GM18858 (cell line): ENCODE results near the gene KREMEN1.

Source experiments
- ATAC-seq: cut with Tn5 transposase; IDR thresholded peaks from one replicate; pipeline ENCODE4 v1.9.1; 2021; ENCODE audit not compliant: unreplicated experiment

KREMEN1 gene

DNA sequence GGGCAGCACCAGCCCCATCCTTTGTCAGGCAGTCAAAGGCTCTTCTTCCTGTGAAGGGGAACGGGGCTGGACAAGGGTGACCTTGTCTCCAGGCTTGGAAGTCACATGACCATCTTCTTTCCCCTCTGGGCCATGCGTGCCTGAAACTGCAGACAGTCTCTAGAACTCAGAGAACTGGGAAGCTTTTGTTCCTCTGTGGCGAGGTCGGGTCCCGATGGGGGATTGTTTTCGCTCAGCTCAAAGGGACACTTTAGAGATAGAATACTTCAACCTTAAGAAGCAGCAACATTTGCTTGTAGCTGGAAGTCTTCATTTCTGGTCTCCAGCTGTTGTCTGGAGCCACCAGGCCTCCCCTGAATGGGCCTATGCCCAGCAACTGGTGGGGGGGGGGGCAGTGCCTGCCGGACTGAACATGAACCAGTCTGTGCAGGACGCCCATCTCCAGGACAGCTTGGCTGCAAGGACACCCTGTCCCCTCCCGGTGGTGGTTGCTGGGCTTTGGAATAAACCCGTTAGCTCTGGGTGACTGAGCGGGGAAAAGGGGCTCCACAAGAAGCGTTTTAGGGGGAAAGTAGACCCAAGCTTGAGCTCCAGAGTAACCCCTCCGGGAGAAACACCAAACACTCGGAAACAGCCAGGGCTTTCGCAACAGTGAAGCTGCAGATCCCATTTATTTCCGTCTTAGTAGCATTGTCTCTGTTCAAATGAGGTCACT lies 77.2 kb downstream of the KREMEN1 start:
- no peak for ATAC-seq

DNA sequence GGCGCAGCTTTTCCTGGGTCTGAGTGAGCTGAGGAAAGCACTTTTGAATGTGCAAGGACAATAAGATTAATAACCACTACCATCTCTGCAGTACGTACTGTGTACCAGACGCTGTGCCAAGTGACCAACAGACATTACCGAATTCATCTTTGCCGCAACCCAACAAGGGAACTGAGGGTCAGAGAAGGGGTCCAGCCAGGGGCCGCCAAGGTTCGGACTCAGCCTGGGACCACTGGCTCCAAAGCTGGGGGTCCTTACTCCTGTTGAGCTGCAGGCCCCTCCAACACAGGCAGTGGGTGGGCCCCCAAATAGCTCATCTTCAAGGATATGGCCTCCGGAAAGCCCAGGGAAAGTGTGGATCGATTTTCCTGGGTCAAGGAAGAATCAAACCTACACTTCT lies 77.9 kb downstream of the KREMEN1 start:
- ATAC-seq, result no peak

DNA sequence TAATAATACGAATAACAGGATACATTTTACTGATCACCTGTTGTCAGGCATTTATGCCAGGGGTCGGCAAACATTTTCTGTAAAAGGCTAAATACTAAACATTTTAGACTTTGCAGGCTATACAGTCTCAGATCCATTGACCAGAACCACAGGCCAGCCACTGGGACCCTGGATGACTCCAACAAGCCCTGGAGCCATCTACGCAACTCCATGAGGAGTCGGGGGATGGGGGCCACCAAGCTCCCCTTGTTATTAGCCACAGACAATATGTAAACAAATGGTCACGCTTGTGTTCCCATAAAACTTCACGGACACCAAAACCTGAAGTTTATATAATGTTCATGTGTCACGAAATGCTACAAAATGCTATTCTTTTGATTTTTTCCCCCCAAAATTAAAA lies 78.5 kb downstream of the KREMEN1 start:
- ATAC-seq, result no peak

DNA sequence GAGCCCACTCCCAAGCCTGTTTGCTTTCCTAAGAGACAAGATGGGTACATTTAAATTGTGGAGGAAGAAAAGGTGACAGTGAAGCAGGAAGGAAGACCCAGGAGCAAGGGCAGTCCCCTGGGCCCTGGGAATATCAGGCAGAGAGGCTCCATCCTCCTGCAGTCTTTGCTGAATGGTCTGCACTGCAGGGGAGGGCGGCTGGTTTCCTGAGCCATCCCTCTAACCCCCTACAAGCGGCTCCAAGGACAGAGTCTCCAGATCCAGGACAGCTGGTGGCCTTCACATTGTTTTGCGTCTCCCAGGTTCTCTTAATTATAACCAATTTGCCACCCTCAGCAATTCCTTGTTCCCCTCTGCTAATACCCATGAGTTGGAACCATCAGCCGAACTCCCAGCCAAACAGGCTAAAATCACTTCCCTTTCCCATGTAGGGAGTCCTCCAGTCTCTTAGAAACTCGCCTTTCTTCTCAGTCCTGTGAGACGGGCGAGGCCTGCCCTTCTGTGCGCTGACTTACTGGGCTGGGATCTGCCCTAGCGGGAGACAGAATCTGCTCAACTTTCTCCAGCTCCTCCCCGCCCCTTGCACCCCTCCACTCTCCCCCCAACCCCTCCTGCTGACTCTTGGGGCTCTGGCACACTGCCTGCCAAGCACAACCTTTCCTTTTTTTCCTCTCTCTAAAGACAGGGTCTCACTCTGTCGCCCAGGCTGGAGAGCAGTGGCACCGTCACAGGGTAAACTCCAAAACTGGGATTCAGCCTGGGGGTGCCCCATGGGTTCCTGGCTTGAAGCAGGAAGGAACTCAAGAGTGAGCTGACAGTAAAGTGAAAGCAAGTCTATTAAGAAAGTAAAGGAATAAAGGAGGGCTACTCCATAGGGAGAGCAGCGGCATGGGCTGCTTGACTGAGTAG lies 79.5 kb downstream of the KREMEN1 start:
- ATAC-seq, result no peak

DNA sequence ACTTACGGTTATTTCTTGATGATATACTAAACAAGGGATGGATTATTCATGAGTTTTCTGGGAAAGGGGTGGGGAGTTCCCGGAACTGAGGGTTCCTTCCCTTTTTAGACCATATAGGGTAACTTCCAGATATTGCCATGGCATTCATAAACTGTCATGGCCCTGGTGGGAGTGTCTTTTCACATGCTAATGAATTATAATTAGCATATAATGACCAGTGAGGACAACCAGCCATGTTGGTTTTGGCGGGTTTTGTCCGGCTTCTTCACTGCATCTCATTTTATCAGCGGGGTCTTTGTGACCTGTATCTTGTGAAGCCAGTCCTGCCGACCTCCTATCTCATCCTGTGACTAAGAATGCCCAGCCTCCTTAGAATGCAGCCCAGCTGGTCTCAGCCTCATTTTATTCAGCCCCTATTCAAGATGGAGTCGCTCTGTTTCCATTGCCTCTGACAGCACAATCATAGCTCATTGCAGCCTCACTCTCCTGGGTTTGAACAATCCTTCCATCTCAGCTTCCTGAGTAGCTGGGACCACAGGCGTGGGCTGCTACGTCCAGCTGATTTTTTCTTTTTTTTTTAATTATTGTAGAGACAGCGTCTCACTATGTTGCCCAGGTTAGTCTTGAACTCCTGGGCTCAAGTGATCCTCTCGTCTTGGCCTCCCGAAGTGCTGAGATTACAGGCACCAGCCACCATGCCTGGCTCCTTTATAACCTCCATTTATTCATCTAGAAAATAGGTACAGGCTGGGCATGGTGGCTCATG lies 80.3 kb downstream of the KREMEN1 start:
- ATAC-seq, result no peak

DNA sequence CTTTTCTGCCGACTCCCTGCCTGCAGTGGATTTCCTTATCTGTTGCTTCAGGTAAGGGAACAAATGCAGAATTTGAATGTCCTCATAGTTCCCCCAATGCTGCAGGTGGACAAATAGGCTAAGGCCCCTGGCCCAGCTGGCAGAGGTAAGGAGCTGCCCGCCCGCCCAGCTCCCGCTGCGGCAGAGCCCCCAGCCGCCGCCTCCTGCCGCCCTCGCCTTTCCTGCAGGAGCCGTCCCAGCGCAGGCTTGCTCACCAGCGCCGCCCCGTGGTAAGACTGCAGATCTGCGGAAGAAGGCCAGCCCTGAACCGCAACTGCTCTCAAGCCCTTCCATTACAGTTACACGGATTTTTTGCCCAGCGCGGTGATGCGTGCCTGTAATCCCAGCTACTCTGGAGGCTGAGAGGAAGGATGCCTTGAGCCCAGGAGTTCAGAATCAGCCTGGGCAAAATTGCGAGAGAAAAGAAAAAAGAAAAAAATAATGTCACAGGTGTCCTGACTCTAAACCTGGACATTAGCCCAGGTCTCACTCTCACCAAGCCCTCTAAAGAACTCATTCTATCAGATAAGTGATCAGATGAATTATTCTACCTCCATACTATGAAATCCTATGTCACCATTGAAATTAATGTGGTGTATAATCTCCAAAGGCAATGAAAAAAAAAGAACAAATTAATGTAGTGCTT lies 81.7 kb downstream of the KREMEN1 start:
- ATAC-seq, result no peak

DNA sequence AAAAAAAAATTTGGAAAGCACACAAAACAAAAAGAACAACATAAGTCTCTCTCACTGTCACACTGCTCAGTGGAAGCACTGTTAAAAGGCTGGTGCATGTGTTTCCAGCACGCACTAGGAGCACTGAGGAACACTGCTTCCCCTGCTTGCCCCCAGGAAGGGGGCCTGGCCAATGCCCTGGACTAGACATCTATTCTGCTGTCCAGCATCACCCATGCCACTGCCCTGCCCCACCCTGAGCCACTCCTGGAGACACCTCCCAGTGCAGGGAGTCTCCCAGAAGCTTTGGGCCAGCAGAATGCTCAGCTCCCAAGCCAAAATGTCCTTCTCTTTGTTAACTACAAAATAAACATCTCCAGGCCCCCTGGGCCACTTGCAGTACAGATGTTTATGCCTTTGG lies 83.1 kb downstream of the KREMEN1 start:
- no peak for ATAC-seq

DNA sequence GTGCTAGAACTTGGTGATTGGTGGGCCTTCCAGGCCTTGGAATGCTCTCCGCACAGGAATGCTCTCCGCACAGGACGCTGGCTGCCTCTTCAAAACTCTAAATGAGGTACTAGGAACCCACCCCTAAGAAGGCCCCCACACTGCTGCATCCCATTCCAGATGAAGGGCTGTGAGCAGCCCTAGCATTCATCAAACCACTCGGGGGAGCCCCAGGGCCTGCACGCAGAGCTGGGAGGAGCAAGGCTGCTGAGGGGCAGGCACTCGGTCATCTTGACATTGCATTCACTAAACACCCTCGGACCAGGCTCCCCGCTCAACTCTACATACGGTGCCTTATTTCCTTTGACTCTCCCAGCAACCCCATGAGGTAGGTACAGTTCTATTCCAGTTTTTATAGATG lies 83.7 kb downstream of the KREMEN1 start:
- ATAC-seq, result no peak

DNA sequence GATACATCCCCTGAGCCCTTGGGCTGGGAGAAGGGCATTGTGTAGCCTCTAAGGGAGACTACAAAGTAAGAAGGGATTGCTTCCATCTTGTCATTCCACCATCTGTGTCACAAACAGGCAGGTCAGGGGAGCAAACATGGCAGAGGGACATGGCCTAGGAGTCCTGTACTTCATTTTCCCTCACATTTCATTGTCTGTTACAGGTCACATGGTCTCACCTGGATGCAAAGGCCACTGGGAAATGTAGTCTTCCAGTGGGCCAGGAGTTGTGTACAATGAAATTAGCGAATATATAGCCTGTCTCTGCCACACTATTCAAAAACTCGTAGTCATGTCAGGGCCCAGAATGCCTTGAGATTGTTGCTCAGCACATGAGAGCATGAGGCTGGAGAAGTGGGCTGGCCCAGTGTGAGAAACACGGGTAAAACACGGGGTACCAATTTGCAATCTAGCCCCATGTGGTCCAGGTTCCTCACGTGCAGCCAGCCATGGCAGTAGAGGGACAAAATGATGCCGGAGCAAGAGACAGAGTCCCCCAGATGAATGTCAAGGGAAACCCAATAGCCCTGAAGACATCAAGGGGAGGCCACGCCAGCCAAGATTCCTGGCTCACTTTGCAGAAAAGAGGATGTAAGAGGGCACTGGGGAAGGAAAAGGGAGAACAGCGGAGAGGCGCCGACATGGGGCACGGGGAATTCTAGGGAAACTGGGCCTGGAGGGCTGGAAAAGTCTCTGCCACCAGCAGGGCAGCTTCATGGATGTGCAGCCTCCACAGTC lies 85.1 kb downstream of the KREMEN1 start:
- ATAC-seq, result no peak

DNA sequence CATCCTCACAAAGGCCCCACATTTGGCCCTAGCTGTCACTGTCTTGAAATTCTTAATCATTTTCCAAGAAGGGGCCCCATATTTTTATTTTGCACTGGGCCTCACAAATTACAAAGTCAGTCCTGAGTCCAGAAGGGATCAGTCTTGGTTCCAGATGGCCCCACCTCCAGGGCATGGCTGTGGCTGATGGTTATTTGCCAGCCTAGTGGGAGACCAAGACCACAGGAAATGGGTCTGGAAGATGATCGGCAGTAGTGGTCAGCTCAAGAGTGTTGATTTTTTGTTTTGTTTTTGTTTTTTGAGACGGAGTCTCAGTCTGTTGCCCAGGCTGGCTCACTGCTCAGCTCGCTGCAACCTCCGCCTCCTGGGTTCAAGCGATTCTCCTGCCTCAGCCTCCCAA lies 85.7 kb downstream of the KREMEN1 start:
- no peak for ATAC-seq

DNA sequence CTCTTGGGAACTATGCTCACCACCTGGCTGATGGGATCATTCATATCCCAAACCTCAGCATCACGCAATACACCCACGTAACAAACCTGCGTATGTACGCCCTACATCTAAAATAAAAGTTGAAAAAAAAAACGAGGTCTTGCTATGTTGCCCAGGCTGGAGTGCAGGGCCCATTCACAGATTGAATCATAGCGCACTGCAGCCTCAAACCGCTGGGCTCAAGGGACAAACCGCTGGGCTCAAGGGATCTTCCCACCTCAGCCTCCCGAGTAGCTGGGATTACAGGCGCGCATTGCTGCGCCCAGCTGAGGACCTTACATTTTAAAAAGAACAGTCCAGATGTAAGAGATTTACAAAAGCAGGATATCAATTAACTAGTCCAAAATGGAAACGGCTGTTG lies 91.0 kb downstream of the KREMEN1 start:
- no peak for ATAC-seq

DNA sequence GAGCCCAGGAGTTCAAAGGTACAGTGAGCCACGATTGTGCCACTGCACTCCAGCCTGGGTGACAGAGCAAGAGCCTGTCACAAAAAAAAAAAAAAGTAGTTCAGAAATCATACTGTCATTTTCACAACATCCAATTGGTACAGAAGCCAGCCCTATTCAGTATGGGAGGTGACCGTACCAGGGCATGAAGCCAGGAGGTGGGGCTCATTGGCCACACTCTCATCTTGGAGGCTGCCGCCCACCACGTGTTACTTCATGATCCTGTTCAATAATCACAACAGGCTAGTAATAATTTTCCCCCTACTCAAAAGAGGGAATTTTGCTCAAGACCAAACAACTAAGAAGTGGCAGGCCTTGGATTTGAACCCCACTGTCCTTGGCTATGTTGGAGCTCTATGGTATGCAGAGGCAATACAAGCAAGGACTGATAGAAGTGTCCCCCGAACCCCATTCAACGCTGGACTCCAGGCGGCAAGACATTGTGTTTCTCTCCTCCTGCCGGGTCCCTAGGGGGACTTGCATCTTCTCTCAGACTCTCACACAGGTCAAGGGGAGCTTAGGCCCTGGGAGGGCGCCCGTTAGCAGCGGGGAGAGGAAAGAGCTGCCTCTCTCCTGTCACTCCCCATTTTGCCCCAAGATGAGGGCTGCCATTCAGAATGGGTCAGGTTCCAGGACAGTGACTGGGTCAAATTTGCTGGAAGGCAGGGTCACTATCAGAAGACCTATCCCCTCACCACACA lies 92.7 kb downstream of the KREMEN1 start:
- ATAC-seq, result no peak

DNA sequence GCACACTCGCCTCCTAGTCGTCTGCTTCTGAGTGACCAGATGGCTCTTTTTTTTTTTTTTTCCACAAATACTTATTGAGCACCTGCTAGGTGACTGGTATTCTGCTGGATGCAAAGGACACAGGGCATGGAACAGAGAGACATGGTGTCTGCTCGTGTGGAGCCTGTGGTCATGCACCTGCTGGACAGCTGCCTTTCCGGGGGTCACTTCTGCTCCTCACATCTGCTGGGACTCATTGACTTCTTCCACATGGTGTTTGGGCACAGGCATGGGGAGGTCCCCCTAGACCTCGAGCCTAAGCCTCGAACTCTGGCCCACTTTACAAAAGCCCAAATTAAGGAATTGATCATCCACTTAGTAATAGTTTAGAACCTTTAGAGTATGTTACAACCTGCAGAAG lies 93.3 kb downstream of the KREMEN1 start:
- ATAC-seq, result no peak

DNA sequence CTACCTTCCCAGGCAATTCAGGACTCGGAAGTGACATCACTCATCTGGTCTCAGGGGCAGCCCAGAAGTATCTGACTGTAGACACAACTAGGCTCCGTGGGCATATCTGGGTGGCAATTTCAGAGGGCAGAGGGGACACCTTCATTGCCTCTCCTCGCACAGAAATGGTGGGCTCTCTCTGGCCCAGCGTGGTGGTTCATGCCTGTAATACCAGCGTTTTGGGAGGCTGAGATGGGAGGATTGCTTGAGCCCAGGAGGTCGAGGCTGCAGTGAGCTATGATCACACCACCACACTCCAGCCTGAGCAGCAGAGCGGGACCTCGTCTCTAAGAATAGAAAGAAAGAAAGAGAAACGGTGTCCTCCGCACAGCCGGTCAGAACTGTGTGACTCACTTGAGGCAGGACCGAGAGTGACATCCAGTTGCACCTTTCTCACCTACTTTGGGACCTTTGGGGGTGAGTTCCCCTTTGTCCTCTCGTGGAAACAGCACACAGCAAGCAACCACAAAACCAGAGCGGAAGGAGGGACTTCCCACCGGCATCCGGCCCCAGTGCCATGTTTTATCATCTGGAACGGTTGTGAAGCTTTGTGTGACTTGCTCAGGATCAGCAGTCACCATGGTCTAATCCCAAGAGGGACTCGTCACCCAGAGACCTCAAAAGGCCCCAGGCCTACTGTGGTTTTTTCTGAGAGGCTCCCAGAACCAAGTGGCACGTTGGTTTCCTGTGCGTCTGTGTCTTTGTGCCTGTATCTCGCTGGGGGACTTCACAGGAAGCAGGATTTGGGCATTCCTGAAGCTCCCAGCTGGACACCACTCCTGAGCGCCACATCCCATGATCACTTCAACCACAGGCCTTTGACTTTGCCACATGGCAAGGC lies 94.4 kb downstream of the KREMEN1 start:
- ATAC-seq, result peak; percentile 89

DNA sequence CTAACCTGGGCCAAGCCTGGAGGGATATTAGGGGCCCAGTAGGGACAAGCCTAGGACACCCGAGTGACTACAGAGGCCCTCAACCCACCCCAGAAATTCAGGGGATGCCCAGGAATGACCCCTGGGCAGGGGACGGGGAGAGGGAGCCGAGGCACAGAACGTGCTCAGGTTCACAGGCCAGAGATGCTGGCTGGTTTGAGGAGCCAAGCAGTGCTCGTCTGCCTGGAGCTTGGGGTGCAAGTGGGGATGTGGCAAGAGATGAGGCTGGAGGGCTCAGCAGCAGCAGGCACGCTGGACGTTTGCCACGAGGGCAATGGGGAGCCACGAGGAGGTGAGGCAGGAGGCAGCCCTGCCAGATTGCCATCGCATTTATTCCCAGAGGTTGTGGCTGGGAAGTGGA lies 98.9 kb downstream of the KREMEN1 start:
- no peak for ATAC-seq

DNA sequence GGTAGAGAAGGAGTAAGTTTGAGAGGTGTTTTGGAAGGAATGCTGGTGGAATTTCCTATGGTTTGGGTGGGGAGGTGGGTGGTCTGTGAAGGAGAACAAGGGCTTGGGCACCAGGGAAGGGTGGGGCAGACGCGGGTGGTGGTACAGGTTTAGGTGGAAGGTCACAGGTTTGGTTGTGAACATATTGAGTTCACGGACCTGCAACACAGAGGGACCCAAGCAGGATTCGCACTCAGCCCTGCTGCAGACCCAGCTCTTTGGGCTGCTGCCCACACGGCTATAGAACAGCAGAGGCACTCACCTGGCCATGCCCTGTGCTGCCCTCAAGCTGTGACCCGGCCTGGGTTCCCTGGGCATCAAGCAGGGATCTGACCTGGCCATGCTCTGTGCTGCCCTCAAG lies 99.4 kb downstream of the KREMEN1 start:
- ATAC-seq, result no peak

DNA sequence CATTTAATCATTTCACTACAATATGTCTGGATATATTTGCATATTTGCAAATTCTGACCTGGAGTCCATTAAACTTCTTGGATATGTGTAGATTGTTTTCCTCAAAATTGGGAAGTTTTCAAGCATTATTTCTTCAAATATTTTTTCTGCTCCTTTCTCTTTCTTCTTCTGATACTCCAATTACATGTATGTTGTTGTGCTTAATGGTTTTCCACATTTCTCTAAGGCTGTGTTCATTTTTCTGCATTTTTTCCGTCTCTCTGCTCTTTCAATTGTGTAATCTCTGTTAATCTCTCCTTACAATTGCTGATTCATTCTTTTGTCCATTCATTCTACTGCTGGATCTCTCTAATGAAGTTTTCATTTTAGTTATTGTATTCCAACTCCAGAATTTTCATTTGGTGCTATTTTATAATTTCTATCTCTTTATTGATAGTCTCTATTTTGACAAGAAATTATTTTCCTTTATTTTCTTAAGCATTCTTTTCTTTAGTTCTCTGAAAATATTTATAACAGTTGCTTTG lies 102.5 kb downstream of the KREMEN1 start:
- no peak for ATAC-seq
